Measurements from ENCODE around the gene GPR4. TPM values are rescaled to one million over a fixed set of nuclear protein-coding genes. Genes with fewer than 3 reads are reported as not detected.
A peak's percentile ranks its signal among the peaks of the same experiment; 100 is the strongest.

GPR4 gene
- total RNA-seq, 3 donors from 2014 or later: 1.1 to 8.8 (median 1.2) TPM

GRCh38 chr19:45613926-45614725 lies 12.1 kb upstream of the GPR4 start:
- intact Hi-C loops (cut with DNase I; ENCODE audit: low total_unique reads): no loop called here
- no peaks in the 10 kb centered on the region for H3K36me3 ChIP-seq

GRCh38 chr19:45608948-45609347 lies 6.9 kb upstream of the GPR4 start:
- no peak overlapping the region for H3K4me3 ChIP-seq
- no peaks in the 10 kb centered on the region for H3K27me3 ChIP-seq
- no peak for DNase-seq (ENCODE audit: low spot score in 2 of 2)
- H3K27ac ChIP-seq: no peak overlapping the region
- no peaks in the 10 kb centered on the region for H3K36me3 ChIP-seq
- no peaks in the 10 kb centered on the region for H3K4me1 ChIP-seq
- H3K9me3 ChIP-seq: no peaks in the 10 kb centered on the region
- TF ChIP-seq POLR2AphosphoS5 (IDR thresholded peaks at IDR 0.05) (no peak), CTCF (IDR thresholded peaks at IDR 0.05) (no peak), POLR2A (IDR thresholded peaks at IDR 0.05) (no peak)
- intact Hi-C loops (cut with DNase I; ENCODE audit: low total_unique reads): no loop called here

More at GRCh38 chr19:45613926-45614725, 12.1 kb upstream of the GPR4 start:
- Histone ChIP-seq H3K27ac (peak overlapping the region; percentile 17 to 77), H3K4me3 (no peak overlapping the region), H3K9me3 (no peaks in the 10 kb centered on the region), H3K27me3 (no peaks in the 10 kb centered on the region), H3K4me1 (no peaks in the 10 kb centered on the region)
- TF ChIP-seq CTCF (IDR thresholded peaks at IDR 0.05): no peak
- no peak for TF ChIP-seq POLR2A (IDR thresholded peaks at IDR 0.05)
- TF ChIP-seq POLR2AphosphoS5 (IDR thresholded peaks at IDR 0.05): no peak
- DNase-seq (ENCODE audit: low spot score in 2 of 2): no peak

- intact Hi-C loops (cut with DNase I; ENCODE audit: low total_unique reads): no loop called here
- DNase-seq (ENCODE audit: low spot score in 2 of 2): peak; percentile 42 to 72
- Histone ChIP-seq H3K36me3 (no peaks in the 10 kb centered on the region), H3K4me3 (peak overlapping the region in 2 of 3 donors; percentile 16 to 52), H3K9me3 (no peaks in the 10 kb centered on the region), H3K27ac (peak overlapping the region in 1 of 2 donors; percentile 59), H3K4me1 (no peaks in the 10 kb centered on the region), H3K27me3 (peaks cover 0 to 11% of the 10 kb centered on the region in 2 donors)
- no peak for TF ChIP-seq POLR2A (IDR thresholded peaks at IDR 0.05)
- peak; percentile 77 to 95 (median 85) for TF ChIP-seq CTCF (IDR thresholded peaks at IDR 0.05)
- peak in 1 of 3 donors; percentile 46 for TF ChIP-seq POLR2AphosphoS5 (IDR thresholded peaks at IDR 0.05)
These were observed 5.3 kb upstream of the GPR4 start for GRCh38 chr19:45607071-45608029.

- Histone ChIP-seq H3K4me3 (peak overlapping the region; percentile 44 to 62 (median 47)), H3K4me1 (no peaks in the 10 kb centered on the region), H3K36me3 (no peaks in the 10 kb centered on the region), H3K9me3 (no peaks in the 10 kb centered on the region), H3K27me3 (peaks cover 0 to 60% of the 10 kb centered on the region in 2 donors), H3K27ac (peak overlapping the region in 1 of 2 donors; percentile 68)
- no peak for DNase-seq (ENCODE audit: low spot score in 2 of 2)
- intact Hi-C loops (cut with DNase I; ENCODE audit: low total_unique reads): no loop called here
- no peak for TF ChIP-seq CTCF (IDR thresholded peaks at IDR 0.05)
- no peak for TF ChIP-seq POLR2A (IDR thresholded peaks at IDR 0.05)
- TF ChIP-seq POLR2AphosphoS5 (IDR thresholded peaks at IDR 0.05): no peak
These were observed 897 bp downstream of the GPR4 start for GRCh38 chr19:45601115-45601514.

All from breast epithelium (tissue), 4 donors.